HCT116 (cell line): ENCODE results near the gene ART1. TPM values are rescaled to one million over a fixed set of nuclear protein-coding genes. Genes with fewer than 3 reads are reported as not detected.

Experiments
- ATAC-seq: fragments of 200-7000 bp; cut with Tn5 transposase; 2 replicates; pipeline ENCODE4 v1.9.1; 2020; ENCODE audit warnings: mild to moderate bottlenecking, moderate library complexity
- BruUV-seq: library from RNA; stranded (reverse); fragments of 400-500 nt; replicated peaks from 2 replicates; lab custom pipeline; 2021; lab: Mats Ljungman, UMichigan
- CTCF ChIA-PET: fragments of 300-600 bp; sonication (Branson Sonifier 250); formaldehyde crosslinking; loops from one replicate; lab custom pipeline; 2021; ENCODE audit warnings: antibody characterized with exemption; lab: Charles Lee
- POLR2A ChIA-PET: fragments of 300-600, 350-600 bp; sonication (Branson Sonifier 250); formaldehyde crosslinking; loops from one replicate; lab custom pipeline; 2021; ENCODE audit warnings: antibody characterized with exemption; lab: Charles Lee
- RAD21 ChIA-PET, 2 experiments: fragments of 300-600 bp; sonication (Branson Sonifier 250); formaldehyde crosslinking; loops; one replicate each; lab custom pipeline; 2023; ENCODE audit warnings: low total read pairs in 2 of 2; ENCODE audit not compliant: uncharacterized antibody in 2 of 2, unreplicated experiment in 2 of 2, low non-redundant PET in 1 of 2; lab: Charles Lee
- DNase-seq: peaks from one replicate; pipeline ENCODE4 v3.0.0-alpha.2; 2010; ENCODE audit warnings: low read depth, low spot score
- H2AFZ ChIP-seq: fragments of 200-600 bp; shearing (Covaris generic), sonication (generic); 2 replicates; pipeline ENCODE4 v1.6.1; 2017; ENCODE audit warnings: low read depth, mixed run types, mixed read lengths, antibody characterized with exemption, low read length; ENCODE audit not compliant: poor library complexity, severe bottlenecking
- H3K27ac ChIP-seq: 2 replicates; pipeline ENCODE4 v1.5.1; 2012; ENCODE audit warnings: low read depth, low read length
- H3K27me3 ChIP-seq: fragments of 200-600 bp; sonication (generic); 2 replicates; pipeline ENCODE4 v1.6.1; 2016; ENCODE audit warnings: mixed run types, low read length, mixed read lengths; ENCODE audit not compliant: insufficient read depth
- H3K36me3 ChIP-seq, 2 experiments: fragments of 200-500 bp in 1 of 2; fragments of 200-600 bp in 1 of 2; sonication (Bioruptor generic) in 1 of 2; sonication (generic) in 1 of 2; 2 replicates each; pipeline versions ENCODE4 v1.5.1 to v1.6.1; 2014 to 2016; ENCODE audit warnings: low read length in 2 of 2, inconsistent platforms in 1 of 2, mixed read lengths in 1 of 2, mixed run types in 1 of 2; ENCODE audit not compliant: insufficient read depth in 2 of 2, control insufficient read depth in 1 of 2
- H3K4me1 ChIP-seq, 2 experiments: fragments of 200-600 bp in 1 of 2; sonication (generic) in 1 of 2; 2 replicates each; pipeline versions ENCODE4 v1.5.1 to v1.6.1; 2012 to 2017; ENCODE audit warnings: low read length in 2 of 2, inconsistent platforms in 1 of 2, mild to moderate bottlenecking in 1 of 2, mixed read lengths in 1 of 2, mixed run types in 1 of 2, moderate library complexity in 1 of 2; ENCODE audit not compliant: insufficient read depth in 2 of 2, control insufficient read depth in 1 of 2
- H3K4me2 ChIP-seq: fragments of 200-600 bp; sonication (generic); 2 replicates; pipeline ENCODE4 v1.6.1; 2017; ENCODE audit warnings: mixed run types, low read length, mixed read lengths
- H3K4me3 ChIP-seq, 2 experiments: fragments of 200-600 bp in 1 of 2; sonication (generic) in 1 of 2; replicated peaks in 1 of 2; 2 replicates each; pipeline ENCODE4 v1.5.1; 2011 to 2016; ENCODE audit warnings: low read length in 2 of 2, control low read depth in 1 of 2, low read depth in 1 of 2, mild to moderate bottlenecking in 1 of 2, mixed read lengths in 1 of 2, mixed run types in 1 of 2
- H3K79me2 ChIP-seq: fragments of 200-600 bp; sonication (generic); 2 replicates; pipeline ENCODE4 v1.6.1; 2017; ENCODE audit warnings: mild to moderate bottlenecking, mixed run types, low read length, moderate library complexity, mixed read lengths; ENCODE audit not compliant: insufficient read depth
- H3K9ac ChIP-seq: fragments of 200-600 bp; sonication (generic); 2 replicates; pipeline ENCODE4 v1.6.1; 2016; ENCODE audit warnings: low read length, mixed read lengths
- H3K9me2 ChIP-seq: fragments of 200-600 bp; sonication (generic), shearing (Covaris generic); 2 replicates; pipeline ENCODE4 v1.6.1; 2017; ENCODE audit warnings: mixed run types, mild to moderate bottlenecking, moderate library complexity; ENCODE audit not compliant: insufficient read depth
- H3K9me3 ChIP-seq, 2 experiments: fragments of 200-500 bp in 1 of 2; fragments of 200-600 bp in 1 of 2; sonication (Bioruptor generic) in 1 of 2; sonication (generic) in 1 of 2; 2 replicates each; pipeline ENCODE4 v1.6.1; 2014 to 2017; ENCODE audit warnings: low read length in 2 of 2, mixed read lengths in 2 of 2, inconsistent platforms in 1 of 2, low read depth in 1 of 2, mild to moderate bottlenecking in 1 of 2, mixed run types in 1 of 2, moderate library complexity in 1 of 2; ENCODE audit not compliant: control insufficient read depth in 1 of 2, insufficient read depth in 1 of 2
- H4K20me1 ChIP-seq: fragments of 200-600 bp; sonication (generic), shearing (Covaris generic); 2 replicates; pipeline ENCODE4 v1.6.1; 2017; ENCODE audit warnings: mixed run types, mild to moderate bottlenecking, moderate library complexity; ENCODE audit not compliant: insufficient read depth
- ATF3 ChIP-seq: IDR thresholded peaks from 2 replicates; pipeline ENCODE4 v1.6.1; 2012
- CBX3 ChIP-seq: IDR thresholded peaks from 2 replicates; pipeline ENCODE4 v1.6.1; 2012; ENCODE audit warnings: low read depth
- CEBPB ChIP-seq: IDR thresholded peaks from 2 replicates; pipeline ENCODE4 v1.6.1; 2012; ENCODE audit warnings: low read depth
- EGR1 ChIP-seq: IDR thresholded peaks from 2 replicates; pipeline ENCODE4 v1.6.1; 2012; ENCODE audit warnings: low read depth
- ELF1 ChIP-seq: IDR thresholded peaks from 2 replicates; pipeline ENCODE4 v1.6.1; 2012; ENCODE audit warnings: low read depth, borderline replicate concordance
- EZH2 ChIP-seq: fragments of 200-600 bp; sonication (generic); IDR thresholded peaks from 2 replicates; pipeline ENCODE4 v1.6.1; 2017; ENCODE audit warnings: antibody characterized with exemption, mixed run types
- EZH2phosphoT487 ChIP-seq: fragments of 200-600 bp; IDR thresholded peaks from 2 replicates; pipeline ENCODE4 v1.6.1; 2018; ENCODE audit warnings: antibody characterized with exemption, borderline replicate concordance
- FOSL1 ChIP-seq: IDR thresholded peaks from 2 replicates; pipeline ENCODE4 v1.6.1; 2012; ENCODE audit warnings: low read depth
- MAX ChIP-seq: IDR thresholded peaks from 2 replicates; pipeline ENCODE4 v1.6.1; 2012
- POLR2AphosphoS5 ChIP-seq: IDR thresholded peaks from 2 replicates; pipeline ENCODE4 v1.6.1; 2011; ENCODE audit warnings: mild to moderate bottlenecking, low read depth, low read length, moderate library complexity
- RAD21 ChIP-seq: IDR thresholded peaks from 2 replicates; pipeline ENCODE4 v1.6.1; 2012; ENCODE audit warnings: low read depth, mild to moderate bottlenecking
- REST ChIP-seq: IDR thresholded peaks from 2 replicates; pipeline ENCODE4 v1.6.1; 2012; ENCODE audit warnings: low read depth
- SIN3A ChIP-seq: IDR thresholded peaks from 2 replicates; pipeline ENCODE4 v1.6.1; 2012; ENCODE audit warnings: low read depth
- SP1 ChIP-seq: IDR thresholded peaks from 2 replicates; pipeline ENCODE4 v1.6.1; 2012; ENCODE audit warnings: low read depth
- SRF ChIP-seq: IDR thresholded peaks from 2 replicates; pipeline ENCODE4 v1.6.1; 2012; ENCODE audit warnings: low read depth
- YY1 ChIP-seq: IDR thresholded peaks from 2 replicates; pipeline ENCODE4 v1.6.1; 2011; ENCODE audit warnings: low read length, low read depth, moderate library complexity, mild to moderate bottlenecking; ENCODE audit not compliant: insufficient replicate concordance; ENCODE audit errors: extremely low read depth
- ZBTB33 ChIP-seq: IDR thresholded peaks from 2 replicates; pipeline ENCODE4 v1.6.1; 2011; ENCODE audit warnings: mild to moderate bottlenecking, low read length, moderate library complexity; ENCODE audit not compliant: insufficient replicate concordance; ENCODE audit errors: extremely low read depth
- ZFX ChIP-seq: fragments of 450-650 bp; IDR thresholded peaks from 2 replicates; pipeline ENCODE4 v1.6.1; 2017
- ZNF274 ChIP-seq: fragments of 200-500 bp; sonication (Bioruptor generic); IDR thresholded peaks from 2 replicates; pipeline ENCODE4 v1.6.1; 2014; ENCODE audit warnings: mild to moderate bottlenecking, low read depth, low read length, inconsistent platforms
- intact Hi-C: fragments of 100-400 bp; cut with micrococcal nuclease; formaldehyde crosslinking; loops from 2 replicates; pipeline ENCODE4 v1.10.0; 2022
- total RNA-seq: library from RNA; stranded (reverse); gene quantifications from one replicate; pipeline ENCODE4 v1.2.1, GENCODE V29; 2021; ENCODE audit not compliant: unreplicated experiment

ART1 gene
- total RNA-seq, 1 experiment from 2014 or later: not detected

- TF ChIP-seq EZH2: no peak
- no peak for TF ChIP-seq EGR1
- no peak for TF ChIP-seq YY1
- TF ChIP-seq RAD21: no peak
- no peak for TF ChIP-seq EZH2phosphoT487
- TF ChIP-seq MAX: no peak
Observed at GRCh38 chr11:3669742-3670183, 24.8 kb downstream of the ART1 start (continued).

- H3K27me3 ChIP-seq: no peaks in the 10 kb centered on the region
- no peak within 1 kb of the TSS for H3K4me2 ChIP-seq
- no peak within 1 kb of the TSS for H3K4me3 ChIP-seq
- H3K9me3 ChIP-seq: no peaks in the 10 kb centered on the region
- ATAC-seq (no peak), DNase-seq (no peak)
- peaks cover 35 to 40% of the 10 kb centered on the region in 2 experiments for H3K36me3 ChIP-seq
- RAD21 ChIA-PET: no interaction called here
- no peak within 1 kb of the TSS for H2AFZ ChIP-seq
- H3K79me2 ChIP-seq: no peaks in the 10 kb centered on the region
- no peak within 1 kb of the TSS for H3K9ac ChIP-seq
- intact Hi-C loops: no loop called here
- no TSS peak for BruUV-seq
- H4K20me1 ChIP-seq: no peaks in the 10 kb centered on the region
- CTCF ChIA-PET: no interaction called here
- H3K4me1 ChIP-seq: no peaks in the 10 kb centered on the region; a peak in 1 of 4 replicates
- POLR2A ChIA-PET: no interaction called here
- H3K27ac ChIP-seq: no peak within 1 kb of the TSS
- no peaks in the 10 kb centered on the region for H3K9me2 ChIP-seq
- TF ChIP-seq CBX3 (no peak), SIN3A (no peak), ZFX (no peak), ZBTB33 (no peak), REST (no peak), FOSL1 (no peak), ATF3 (no peak), MAX (no peak), SP1 (no peak), CEBPB (no peak), ZNF274 (no peak), ELF1 (no peak), EZH2 (no peak), EZH2phosphoT487 (no peak), RAD21 (no peak), POLR2AphosphoS5 (no peak), SRF (no peak)
Observed at GRCh38 chr11:3671334-3672254, 26.7 kb downstream of the ART1 start, which contains the start of gene CHRNA10. Gene CHRNA10, minus strand, starts transcription at chr11:3671384. Its CDS starts 72 bp downstream, at chr11:3671312.
